Gastrocnemius medialis (tissue), 4 donors: Measurements from ENCODE around the gene PLPP2.

ENCODE experiments used
- POLR2A ChIP-seq, 2 donors: fragments of 450-650 bp; IDR thresholded peaks; one replicate each; pipeline ENCODE4 v1.6.1; 2017; ENCODE audit warnings: antibody characterized with exemption in 2 of 2, mild to moderate bottlenecking in 2 of 2, moderate library complexity in 2 of 2
- TF ChIP-seq, protein P1 (sequence below), 5 experiments: fragments of 450-650 bp in 3 of 5; fragments of 200-600 bp in 2 of 5; sonication (generic) in 2 of 5; IDR thresholded peaks in 4 of 5; conservative IDR thresholded peaks in 1 of 5; 1 replicate in 4 of 5; 2 replicates in 1 of 5; pipeline ENCODE4 v1.5.1; 2016 to 2019; ENCODE audit warnings: antibody characterized with exemption in 5 of 5, mild to moderate bottlenecking in 3 of 5, moderate library complexity in 3 of 5

DNA sequence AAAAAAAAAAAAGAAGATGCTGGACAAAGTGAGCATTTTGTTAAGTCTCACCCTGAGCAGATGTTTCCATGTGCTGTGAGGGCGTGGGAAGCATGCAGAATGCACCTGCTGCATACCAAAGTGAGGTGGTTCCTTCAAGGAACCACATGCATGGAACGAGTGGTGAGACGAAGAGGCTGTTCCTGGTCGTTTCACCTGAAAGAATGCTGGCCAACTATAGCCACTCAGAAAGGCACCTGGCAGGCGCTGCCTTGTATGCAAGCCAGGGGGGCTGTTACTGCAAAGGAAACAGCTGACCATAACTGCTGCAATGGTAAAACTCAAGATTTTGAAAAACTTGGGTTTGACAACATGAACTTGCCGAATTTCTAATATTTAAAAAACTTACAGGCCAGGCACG is 38.7 kb upstream of the PLPP2 start:
- TF ChIP-seq, protein P1, sequence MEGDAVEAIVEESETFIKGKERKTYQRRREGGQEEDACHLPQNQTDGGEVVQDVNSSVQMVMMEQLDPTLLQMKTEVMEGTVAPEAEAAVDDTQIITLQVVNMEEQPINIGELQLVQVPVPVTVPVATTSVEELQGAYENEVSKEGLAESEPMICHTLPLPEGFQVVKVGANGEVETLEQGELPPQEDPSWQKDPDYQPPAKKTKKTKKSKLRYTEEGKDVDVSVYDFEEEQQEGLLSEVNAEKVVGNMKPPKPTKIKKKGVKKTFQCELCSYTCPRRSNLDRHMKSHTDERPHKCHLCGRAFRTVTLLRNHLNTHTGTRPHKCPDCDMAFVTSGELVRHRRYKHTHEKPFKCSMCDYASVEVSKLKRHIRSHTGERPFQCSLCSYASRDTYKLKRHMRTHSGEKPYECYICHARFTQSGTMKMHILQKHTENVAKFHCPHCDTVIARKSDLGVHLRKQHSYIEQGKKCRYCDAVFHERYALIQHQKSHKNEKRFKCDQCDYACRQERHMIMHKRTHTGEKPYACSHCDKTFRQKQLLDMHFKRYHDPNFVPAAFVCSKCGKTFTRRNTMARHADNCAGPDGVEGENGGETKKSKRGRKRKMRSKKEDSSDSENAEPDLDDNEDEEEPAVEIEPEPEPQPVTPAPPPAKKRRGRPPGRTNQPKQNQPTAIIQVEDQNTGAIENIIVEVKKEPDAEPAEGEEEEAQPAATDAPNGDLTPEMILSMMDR (IDR thresholded peaks at IDR 0.05 in 4 of 5, conservative IDR thresholded peaks at IDR 0.05 in 1 of 5) = no peak
- no peak for TF ChIP-seq POLR2A (IDR thresholded peaks at IDR 0.05)
